ENCODE measurements around the gene TSPEAR. TPM values are rescaled to one million over a fixed set of nuclear protein-coding genes. Genes with fewer than 3 reads are reported as not detected.

TSPEAR gene
- total RNA-seq, 4 donors from 2014 or later, result 0.18 to 0.69 (median 0.51) TPM; not detected in 1

GRCh38 chr21:44752671-44753235 is 41.4 kb upstream of the TSPEAR start:
- Histone ChIP-seq H3K4me3 (no peak overlapping the region), H3K36me3 (no peaks in the 10 kb centered on the region), H3K27ac (no peak overlapping the region), H3K4me1 (no peaks in the 10 kb centered on the region), H3K9me3 (no peaks in the 10 kb centered on the region), H3K27me3 (no peaks in the 10 kb centered on the region)
- DNase-seq, result no peak
- intact Hi-C loops (cut with DNase I; ENCODE audit: low total_unique reads), result no loop called here
- no peak for TF ChIP-seq POLR2A (IDR thresholded peaks at IDR 0.05)
- TF ChIP-seq, protein P1, sequence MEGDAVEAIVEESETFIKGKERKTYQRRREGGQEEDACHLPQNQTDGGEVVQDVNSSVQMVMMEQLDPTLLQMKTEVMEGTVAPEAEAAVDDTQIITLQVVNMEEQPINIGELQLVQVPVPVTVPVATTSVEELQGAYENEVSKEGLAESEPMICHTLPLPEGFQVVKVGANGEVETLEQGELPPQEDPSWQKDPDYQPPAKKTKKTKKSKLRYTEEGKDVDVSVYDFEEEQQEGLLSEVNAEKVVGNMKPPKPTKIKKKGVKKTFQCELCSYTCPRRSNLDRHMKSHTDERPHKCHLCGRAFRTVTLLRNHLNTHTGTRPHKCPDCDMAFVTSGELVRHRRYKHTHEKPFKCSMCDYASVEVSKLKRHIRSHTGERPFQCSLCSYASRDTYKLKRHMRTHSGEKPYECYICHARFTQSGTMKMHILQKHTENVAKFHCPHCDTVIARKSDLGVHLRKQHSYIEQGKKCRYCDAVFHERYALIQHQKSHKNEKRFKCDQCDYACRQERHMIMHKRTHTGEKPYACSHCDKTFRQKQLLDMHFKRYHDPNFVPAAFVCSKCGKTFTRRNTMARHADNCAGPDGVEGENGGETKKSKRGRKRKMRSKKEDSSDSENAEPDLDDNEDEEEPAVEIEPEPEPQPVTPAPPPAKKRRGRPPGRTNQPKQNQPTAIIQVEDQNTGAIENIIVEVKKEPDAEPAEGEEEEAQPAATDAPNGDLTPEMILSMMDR (IDR thresholded peaks at IDR 0.05), result no peak

DNA sequence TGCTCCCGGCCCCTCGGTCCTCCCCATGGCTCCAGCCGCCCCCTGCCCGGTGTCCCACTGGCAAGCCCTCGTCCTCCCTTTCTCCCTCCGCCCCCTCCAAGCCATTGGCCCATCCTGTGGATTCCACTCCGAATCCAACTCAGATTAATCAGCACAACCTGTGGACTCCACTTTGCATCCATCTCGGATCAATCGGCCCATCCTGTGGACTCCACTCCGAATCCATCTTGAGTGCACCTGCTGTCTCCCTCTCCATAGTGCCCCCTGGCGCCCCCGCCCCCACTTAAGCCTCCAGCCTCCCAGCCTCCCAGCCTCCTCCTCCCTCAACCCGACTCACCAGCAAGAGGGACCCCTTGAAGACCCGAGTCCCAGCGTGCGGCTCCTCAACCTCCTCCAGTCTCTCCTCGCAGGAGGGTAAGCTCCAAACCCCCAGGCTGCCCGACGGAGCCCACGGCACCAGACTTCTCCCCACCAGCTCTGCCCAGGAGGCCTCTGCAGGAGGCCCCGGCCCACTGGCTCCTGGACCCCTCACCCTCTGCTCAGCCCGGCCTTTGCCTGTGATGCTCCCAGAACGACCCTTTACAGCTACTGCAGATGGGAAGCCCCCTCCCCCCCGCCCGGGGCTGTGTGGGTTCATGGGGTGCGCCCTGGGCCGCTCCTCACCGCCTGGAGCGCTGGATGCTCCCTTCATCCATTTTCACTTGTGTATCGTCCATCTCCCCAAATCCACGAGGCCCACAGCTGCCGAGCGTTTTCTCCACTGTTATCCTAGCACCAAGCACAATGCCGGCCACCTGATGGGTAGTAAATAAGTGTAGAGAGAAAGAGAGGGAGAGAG is 40.6 kb upstream of the TSPEAR start:
- Histone ChIP-seq H3K9me3 (no peaks in the 10 kb centered on the region), H3K4me3 (no peak overlapping the region), H3K27me3 (no peaks in the 10 kb centered on the region), H3K4me1 (no peaks in the 10 kb centered on the region), H3K36me3 (no peaks in the 10 kb centered on the region), H3K27ac (no peak overlapping the region)
- intact Hi-C loops (cut with DNase I; ENCODE audit: low total_unique reads), result no loop called here
- no peak for TF ChIP-seq POLR2A (IDR thresholded peaks at IDR 0.05)
- TF ChIP-seq, protein P1 (IDR thresholded peaks at IDR 0.05), result no peak
- no peak for DNase-seq

GRCh38 chr21:44751186-44751798 is 39.9 kb upstream of the TSPEAR start:
- no peak for DNase-seq

GRCh38 chr21:44750675-44751025 is 39.3 kb upstream of the TSPEAR start:
- Histone ChIP-seq H3K36me3 (no peaks in the 10 kb centered on the region), H3K9me3 (no peaks in the 10 kb centered on the region), H3K27me3 (no peaks in the 10 kb centered on the region), H3K4me3 (no peak overlapping the region), H3K27ac (no peak overlapping the region), H3K4me1 (no peaks in the 10 kb centered on the region)
- no peak for DNase-seq
- intact Hi-C loops (cut with DNase I; ENCODE audit: low total_unique reads), result no loop called here
- TF ChIP-seq, protein P1 (IDR thresholded peaks at IDR 0.05), result no peak
- TF ChIP-seq POLR2A (IDR thresholded peaks at IDR 0.05), result no peak

More at GRCh38 chr21:44751186-44751798, 39.9 kb upstream of the TSPEAR start:
- H3K4me3 ChIP-seq, result no peak overlapping the region
- TF ChIP-seq, protein P1 (IDR thresholded peaks at IDR 0.05), result no peak
- no peak for TF ChIP-seq POLR2A (IDR thresholded peaks at IDR 0.05)
- H3K27me3 ChIP-seq, result no peaks in the 10 kb centered on the region
- intact Hi-C loops (cut with DNase I; ENCODE audit: low total_unique reads), result no loop called here
- no peaks in the 10 kb centered on the region for H3K9me3 ChIP-seq
- no peak overlapping the region for H3K27ac ChIP-seq
- H3K4me1 ChIP-seq, result no peaks in the 10 kb centered on the region
- no peaks in the 10 kb centered on the region for H3K36me3 ChIP-seq
